ENCODE measurements around the gene FBXL7.

The FBXL7 gene

GRCh38 chr5:15547261-15547839 is 47.4 kb downstream of the FBXL7 start:
- no peak for DNase-seq

GRCh38 chr5:15549961-15550360 is 50.0 kb downstream of the FBXL7 start:
- no peak for DNase-seq

- no peak for DNase-seq
Observed at GRCh38 chr5:15550502-15551112, 50.6 kb downstream of the FBXL7 start.

GRCh38 chr5:15551113-15551504 is 51.1 kb downstream of the FBXL7 start:
- no peak for DNase-seq

- no peak for DNase-seq
Observed at GRCh38 chr5:15554542-15554941, 54.6 kb downstream of the FBXL7 start.

- no peak for DNase-seq
Observed at GRCh38 chr5:15555176-15555575, 55.2 kb downstream of the FBXL7 start.

- no peak for DNase-seq
Observed at GRCh38 chr5:15558240-15558639, 58.3 kb downstream of the FBXL7 start.

GRCh38 chr5:15558681-15559080 is 58.7 kb downstream of the FBXL7 start:
- DNase-seq = no peak

GRCh38 chr5:15560421-15560820 is 60.4 kb downstream of the FBXL7 start:
- DNase-seq = no peak

GRCh38 chr5:15564523-15564922 is 64.5 kb downstream of the FBXL7 start:
- DNase-seq = no peak

GRCh38 chr5:15564957-15565356 is 65.0 kb downstream of the FBXL7 start:
- no peak for DNase-seq

- no peak for DNase-seq
Observed at GRCh38 chr5:15566306-15566705, 66.3 kb downstream of the FBXL7 start.

- DNase-seq = no peak
Observed at GRCh38 chr5:15566789-15567188, 66.8 kb downstream of the FBXL7 start.

GRCh38 chr5:15570491-15570890 is 70.5 kb downstream of the FBXL7 start:
- no peak for DNase-seq

- DNase-seq = no peak
Observed at GRCh38 chr5:15571081-15571480, 71.1 kb downstream of the FBXL7 start.

GRCh38 chr5:15571618-15572017 is 71.6 kb downstream of the FBXL7 start:
- no peak for DNase-seq

GRCh38 chr5:15573590-15573989 is 73.6 kb downstream of the FBXL7 start:
- DNase-seq = no peak

GRCh38 chr5:15574128-15574527 is 74.1 kb downstream of the FBXL7 start:
- no peak for DNase-seq

- no peak for DNase-seq
Observed at GRCh38 chr5:15574806-15575325, 74.9 kb downstream of the FBXL7 start.

- DNase-seq = no peak
Observed at GRCh38 chr5:15575666-15576065, 75.7 kb downstream of the FBXL7 start.

- no peak for DNase-seq
Observed at GRCh38 chr5:15577132-15577531, 77.2 kb downstream of the FBXL7 start.

GRCh38 chr5:15577831-15578230 is 77.9 kb downstream of the FBXL7 start:
- DNase-seq = no peak

GRCh38 chr5:15579193-15579990 is 79.4 kb downstream of the FBXL7 start:
- no peak for DNase-seq

GRCh38 chr5:15584528-15584927 is 84.5 kb downstream of the FBXL7 start:
- no peak for DNase-seq

Data from activated CD4-positive, alpha-beta T cell treated with anti-CD3 and anti-CD28 coated beads for 48 hours (primary cell).